H1 (cell line): ENCODE measurements around the gene RRBP1. TPM values are rescaled to one million over a fixed set of nuclear protein-coding genes. Genes with fewer than 3 reads are reported as not detected.

Experiments
- CTCF ChIA-PET: fragments of 300-600 bp; sonication (Branson Sonifier 250); formaldehyde crosslinking; loops from one replicate; lab custom pipeline; 2021; ENCODE audit not compliant: partially characterized antibody; lab: Charles Lee
- POLR2A ChIA-PET: fragments of 300-600 bp; sonication (Branson Sonifier 250); formaldehyde crosslinking; loops from one replicate; lab custom pipeline; 2021; ENCODE audit warnings: inconsistent platforms; ENCODE audit not compliant: partially characterized antibody; lab: Charles Lee
- DNase-seq, 2 experiments: peaks; one replicate each; pipeline versions ENCODE4 v3.0.0 to v3.0.0-alpha.2; 2010 to 2022; ENCODE audit warnings: low spot score in 2 of 2, low read depth in 1 of 2, mixed read lengths in 1 of 2
- FAIRE-seq: peaks from 2 replicates; lab custom pipeline; 2011; peaks lifted over from hg19 to GRCh38; lab: Jason Lieb, UNC
- H2AFZ ChIP-seq: 2 replicates; pipeline ENCODE4 v1.8.1; 2012; ENCODE audit warnings: low read length, inconsistent platforms
- H2AK5ac ChIP-seq: 2 replicates; pipeline ENCODE4 v1.6.1; 2013; ENCODE audit warnings: low read depth, low read length
- H2BK120ac ChIP-seq: replicated peaks from 2 replicates; pipeline ENCODE3; 2013; ENCODE audit warnings: low read depth, low read length, inconsistent platforms
- H2BK12ac ChIP-seq: 2 replicates; pipeline ENCODE4 v1.6.1; 2013; ENCODE audit warnings: low read depth, low read length
- H2BK15ac ChIP-seq: 2 replicates; pipeline ENCODE4 v1.6.1; 2013; ENCODE audit warnings: low read length
- H2BK20ac ChIP-seq: 2 replicates; pipeline ENCODE4 v1.6.1; 2013; ENCODE audit warnings: low read length
- H2BK5ac ChIP-seq: 2 replicates; pipeline ENCODE4 v1.6.1; 2013; ENCODE audit warnings: low read depth, low read length
- H3K14ac ChIP-seq: 2 replicates; pipeline ENCODE4 v1.6.1; 2013; ENCODE audit warnings: inconsistent platforms; ENCODE audit not compliant: insufficient read length
- H3K18ac ChIP-seq: 2 replicates; pipeline ENCODE4 v1.6.1; 2013; ENCODE audit warnings: low read length; ENCODE audit errors: extremely low read depth
- H3K23ac ChIP-seq: 2 replicates; pipeline ENCODE4 v1.6.1; 2013; ENCODE audit warnings: inconsistent platforms; ENCODE audit not compliant: insufficient read length
- H3K23me2 ChIP-seq: 2 replicates; pipeline ENCODE4 v1.6.1; 2013; ENCODE audit warnings: low read depth, low read length
- H3K27ac ChIP-seq: 2 replicates; pipeline ENCODE4 v1.6.1; 2011; ENCODE audit warnings: low read depth, low read length, inconsistent platforms
- H3K27me3 ChIP-seq, 4 experiments: replicated peaks in 1 of 4; 1 replicate in 1 of 4; 2 replicates in 3 of 4; pipeline versions ENCODE4 v1.6.1 to v1.8.1; 2011 to 2013; ENCODE audit warnings: low read length in 3 of 4, mild to moderate bottlenecking in 3 of 4, inconsistent platforms in 2 of 4, mixed read lengths in 2 of 4, moderate library complexity in 1 of 4; ENCODE audit not compliant: control insufficient read depth in 3 of 4, insufficient read depth in 3 of 4; ENCODE audit errors: extremely low read depth in 1 of 4
- H3K36me3 ChIP-seq, 4 experiments: 2 replicates each; pipeline versions ENCODE4 v1.6.1 to v1.8.1; 2011 to 2013; ENCODE audit warnings: mild to moderate bottlenecking in 4 of 4, low read length in 3 of 4, moderate library complexity in 2 of 4, control low read depth in 1 of 4, inconsistent platforms in 1 of 4; ENCODE audit not compliant: insufficient read depth in 4 of 4, control insufficient read depth in 2 of 4
- H3K4ac ChIP-seq: replicated peaks from 2 replicates; pipeline ENCODE3; 2013; ENCODE audit warnings: low read length, low read depth, mixed read lengths, inconsistent platforms; ENCODE audit not compliant: insufficient read length
- H3K4me1 ChIP-seq, 4 experiments: replicated peaks in 1 of 4; 1 replicate in 1 of 4; 2 replicates in 3 of 4; pipeline versions ENCODE4 v1.6.1 to v1.8.1; 2011 to 2013; ENCODE audit warnings: low read length in 3 of 4, inconsistent platforms in 2 of 4, mixed read lengths in 1 of 4; ENCODE audit not compliant: insufficient read depth in 4 of 4, control insufficient read depth in 3 of 4
- H3K4me2 ChIP-seq, 2 experiments: 2 replicates each; pipeline versions ENCODE4 v1.6.1 to v1.8.1; 2011 to 2013; ENCODE audit warnings: low read depth in 2 of 2, low read length in 2 of 2, control low read depth in 1 of 2, inconsistent platforms in 1 of 2, mild to moderate bottlenecking in 1 of 2; ENCODE audit not compliant: insufficient read depth in 1 of 2
- H3K4me3 ChIP-seq, 4 experiments: fragments of 200-600, 300-600 bp in 1 of 4; sonication (generic), shearing (Covaris generic), sonication (Bioruptor Twin) in 1 of 4; 2 replicates each; pipeline versions ENCODE4 v1.5.1 to v1.8.1; 2011 to 2016; ENCODE audit warnings: low read length in 4 of 4, low read depth in 3 of 4, control low read depth in 2 of 4, inconsistent platforms in 2 of 4, mild to moderate bottlenecking in 2 of 4, mixed read lengths in 1 of 4, moderate library complexity in 1 of 4; ENCODE audit not compliant: insufficient read depth in 2 of 4; ENCODE audit errors: extremely low read depth in 1 of 4
- H3K56ac ChIP-seq: replicated peaks from 2 replicates; pipeline ENCODE3; 2013; ENCODE audit warnings: low read depth, mild to moderate bottlenecking, mixed read lengths, low read length, inconsistent platforms; ENCODE audit not compliant: insufficient read length
- H3K79me1 ChIP-seq: 2 replicates; pipeline ENCODE4 v1.6.1; 2013; ENCODE audit warnings: low read depth, low read length, control low read depth
- H3K79me2 ChIP-seq, 2 experiments: 2 replicates each; pipeline versions ENCODE4 v1.6.1 to v1.8.1; 2012 to 2013; ENCODE audit warnings: low read length in 2 of 2, mild to moderate bottlenecking in 2 of 2, inconsistent platforms in 1 of 2; ENCODE audit not compliant: insufficient read depth in 2 of 2, control insufficient read depth in 1 of 2
- H3K9ac ChIP-seq, 4 experiments: replicated peaks in 1 of 4; 1 replicate in 1 of 4; 2 replicates in 3 of 4; pipeline versions ENCODE4 v1.6.1 to v1.8.1; 2011 to 2013; ENCODE audit warnings: low read depth in 3 of 4, low read length in 3 of 4, control low read depth in 2 of 4, mild to moderate bottlenecking in 2 of 4, moderate library complexity in 2 of 4, inconsistent platforms in 1 of 4; ENCODE audit errors: extremely low read depth in 1 of 4
- H3K9me3 ChIP-seq, 2 experiments: 2 replicates each; pipeline versions ENCODE4 v1.6.1 to v1.8.1; 2012 to 2013; ENCODE audit warnings: mild to moderate bottlenecking in 2 of 2, moderate library complexity in 2 of 2, control low read depth in 1 of 2, inconsistent platforms in 1 of 2, low read depth in 1 of 2, low read length in 1 of 2, mixed read lengths in 1 of 2; ENCODE audit not compliant: insufficient read depth in 2 of 2
- H4K20me1 ChIP-seq, 2 experiments: replicated peaks in 1 of 2; 2 replicates each; pipeline versions ENCODE3 to v1.8.1; 2011 to 2013; ENCODE audit warnings: inconsistent platforms in 2 of 2, low read length in 2 of 2, mild to moderate bottlenecking in 1 of 2; ENCODE audit not compliant: insufficient read depth in 2 of 2, control insufficient read depth in 1 of 2
- H4K5ac ChIP-seq: 2 replicates; pipeline ENCODE4 v1.6.1; 2013; ENCODE audit warnings: low read length, low read depth, mixed read lengths, inconsistent platforms; ENCODE audit not compliant: insufficient read length
- H4K8ac ChIP-seq: 2 replicates; pipeline ENCODE4 v1.8.0; 2013; ENCODE audit warnings: mild to moderate bottlenecking, moderate library complexity, low read length, inconsistent platforms; ENCODE audit not compliant: insufficient read depth; ENCODE audit errors: extremely low read depth
- H4K91ac ChIP-seq: replicated peaks from 2 replicates; pipeline ENCODE3; 2013; ENCODE audit warnings: low read length, mixed read lengths, inconsistent platforms; ENCODE audit not compliant: insufficient read length
- JUND ChIP-seq: IDR thresholded peaks from 2 replicates; pipeline ENCODE4 v1.6.1; 2011; ENCODE audit warnings: mild to moderate bottlenecking, improper control_type of control experiment, low read length
- KDM1A ChIP-seq: fragments of 200-600, 300-600 bp; sonication (generic); IDR thresholded peaks from 2 replicates; pipeline ENCODE4 v1.7.1; 2016; ENCODE audit warnings: mild to moderate bottlenecking, low read length, borderline replicate concordance
- RAD21 ChIP-seq, 2 experiments: IDR thresholded peaks in 1 of 2; conservative IDR thresholded peaks in 1 of 2; 2 replicates each; pipeline ENCODE4 v1.6.1; 2011; ENCODE audit warnings: low read depth in 2 of 2, low read length in 2 of 2, improper control_type of control experiment in 1 of 2, inconsistent platforms in 1 of 2, mild to moderate bottlenecking in 1 of 2, moderate library complexity in 1 of 2
- RBBP5 ChIP-seq: IDR thresholded peaks from 2 replicates; pipeline ENCODE4 v1.7.1; 2012; ENCODE audit warnings: low read depth, mild to moderate bottlenecking, inconsistent platforms, low read length, moderate library complexity, borderline replicate concordance
- SIN3A ChIP-seq, 2 experiments: IDR thresholded peaks in 1 of 2; conservative IDR thresholded peaks in 1 of 2; 2 replicates each; pipeline ENCODE4 v1.6.1; 2011 to 2012; ENCODE audit warnings: low read length in 2 of 2, improper control_type of control experiment in 1 of 2, low read depth in 1 of 2, mild to moderate bottlenecking in 1 of 2
- SUZ12 ChIP-seq: fragments of 200-600 bp; sonication (generic); IDR thresholded peaks from 2 replicates; pipeline ENCODE4 v1.6.1; 2012; ENCODE audit warnings: mild to moderate bottlenecking, inconsistent platforms, low read length, moderate library complexity, mixed read lengths
- TAF7 ChIP-seq: optimal IDR thresholded peaks from 2 replicates; pipeline ENCODE3; 2011; ENCODE audit warnings: low read depth, mild to moderate bottlenecking, inconsistent platforms, low read length, moderate library complexity, borderline replicate concordance
- TEAD4 ChIP-seq: IDR thresholded peaks from 2 replicates; pipeline ENCODE4 v1.6.1; 2012; ENCODE audit warnings: low read depth, low read length, inconsistent platforms, mixed read lengths
- whole genome bisulfite sequencing, 2 experiments: shearing (Covaris generic) in 1 of 2; methylation state at CpG; one replicate each; pipeline versions ENCODE4 v1.1.6 to v1.1.7; 2013 to 2015; ENCODE audit warnings: low lambda C conversion rate in 2 of 2, mixed read lengths in 2 of 2, inconsistent platforms in 1 of 2, low coverage in 1 of 2, missing lambda C conversion rate in 1 of 2; ENCODE audit not compliant: insufficient replicate concordance in 2 of 2, insufficient coverage in 1 of 2, insufficient read length in 1 of 2; ENCODE audit errors: extremely low coverage in 1 of 2, missing lambda C conversion rate in 1 of 2; 5-methylcytosine and 5-hydroxymethylcytosine counted together
- polyA plus RNA-seq, 7 experiments: library from polyadenylated mRNA; depleted of rRNA in 3 of 7; stranded (reverse) in 5 of 7; unstranded in 2 of 7; fragments of >200 nt in 5 of 7; fragments of 200-250 nt in 2 of 7; gene quantifications; 1 replicate in 5 of 7; 2 replicates in 1 of 7; 4 replicates in 1 of 7; pipeline versions ENCODE4 v1.2.1 to v1.2.3, GENCODE V29; 2011 to 2013; ENCODE audit warnings: missing spikeins in 2 of 7, mixed read lengths in 2 of 7
- total RNA-seq: library from RNA; stranded (reverse); fragmentation: NEBNext Ultra II Directional; extraction: Animal tissue kit (Norgen Biotek cat#: 25700); gene quantifications from 2 replicates; pipeline ENCODE4 v1.2.1, GENCODE V29; 2021

The RRBP1 gene
- total and polyA plus RNA-seq, 2 of the 8 experiments (the other 6 are each of a cell fraction or from before 2014, with no cell fraction given) = 15.9 to 157 TPM

DNA sequence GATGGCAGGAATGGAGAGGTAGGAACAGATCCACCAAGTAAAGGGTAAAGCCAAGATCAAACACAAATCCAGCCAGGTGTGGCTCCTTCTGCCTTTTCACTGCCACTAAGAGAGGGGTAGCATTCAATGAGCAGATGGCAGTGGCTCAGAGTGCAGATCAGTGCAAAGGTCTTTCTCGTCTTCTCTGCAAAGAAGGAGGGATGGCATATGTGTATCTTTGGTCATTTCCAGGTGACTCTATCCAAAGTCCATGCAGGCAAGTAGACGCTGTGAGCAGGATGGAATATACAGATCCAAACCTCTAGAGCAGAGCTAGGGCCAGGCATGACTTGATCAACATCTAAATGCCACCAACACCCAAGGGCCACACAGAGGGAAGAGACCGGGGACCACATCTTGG, 24.6 kb upstream of the RRBP1 start:
- Histone ChIP-seq H3K27ac (no peak overlapping the region), H2AK5ac (no peak overlapping the region), H3K27me3 (no peaks in the 10 kb centered on the region), H2BK12ac (no peak overlapping the region), H3K4me1 (peaks cover 2 to 12% (median 7%) of the 10 kb centered on the region in 4 experiments), H3K14ac (no peak overlapping the region), H3K4me3 (no peak overlapping the region), H3K9me3 (no peaks in the 10 kb centered on the region), H2AFZ (no peak overlapping the region), H3K79me2 (no peaks in the 10 kb centered on the region), H2BK20ac (no peak overlapping the region), H3K79me1 (no peaks in the 10 kb centered on the region), H3K4ac (no peak overlapping the region), H4K5ac (no peak overlapping the region), H3K36me3 (no peaks in the 10 kb centered on the region), H3K23me2 (0 out of 2 replicates have a peak, but pooled peaks cover 2% of the 10 kb centered on the region), H3K23ac (no peak overlapping the region), H2BK15ac (no peak overlapping the region), H2BK120ac (no peak overlapping the region), H3K18ac (no peak overlapping the region), H4K20me1 (no peaks in the 10 kb centered on the region), H3K56ac (no peak overlapping the region), H4K8ac (no peak overlapping the region), H3K9ac (no peak overlapping the region), H2BK5ac (no peak overlapping the region), H3K4me2 (no peak overlapping the region), H4K91ac (no peak overlapping the region)
- POLR2A ChIA-PET = interaction anchor here (0.9 kb wide), 1 partner anchor 25 kb away, joined by 4 read pairs; no protein-coding TSS in a partner anchor
- TF ChIP-seq TEAD4 (no peak), JUND (no peak), SIN3A (conservative IDR thresholded peaks at IDR 0.05 in 1 of 2, IDR thresholded peaks at IDR 0.05 in 1 of 2; ENCODE audit: low read depth in 1 of 2, low read length in 2 of 2) (no peak), SUZ12 (no peak), TAF7 (no peak), RBBP5 (no peak), KDM1A (no peak), RAD21 (IDR thresholded peaks at IDR 0.05 in 1 of 2, conservative IDR thresholded peaks at IDR 0.05 in 1 of 2; ENCODE audit: low read depth in 2 of 2, low read length in 2 of 2) (no peak)
- WGBS, 2 experiments = 89% methylated on average over 3 of the region's 3 CpGs; no CpG with 5 or more reads in 1 of the 2 experiments
- FAIRE-seq = no peak
- CTCF ChIA-PET = interaction anchor here (0.5 to 1.1 kb wide), 2 partner anchors 24 to 58 kb away, joined by 3 to 5 read pairs; partner anchors contain the start of gene RRBP1
- no peak for DNase-seq
